Endothelial cell of umbilical vein (primary cell): ENCODE results near the gene FGF9. TPM values are rescaled to one million over a fixed set of nuclear protein-coding genes. Genes with fewer than 3 reads are reported as not detected.

ENCODE experiments used
- BruUV-seq: library from RNA; stranded (reverse); fragments of 400-500 nt; replicated peaks from 2 replicates; lab custom pipeline; 2021; lab: Mats Ljungman, UMichigan
- CTCF ChIA-PET: fragments of 300-600, 350-600 bp; sonication (Branson Sonifier 250); formaldehyde crosslinking; loops from one replicate; lab custom pipeline; 2021; ENCODE audit warnings: antibody characterized with exemption, inconsistent platforms; lab: Charles Lee
- POLR2A ChIA-PET: fragments of 300-600, 350-600 bp; sonication (Branson Sonifier 250); formaldehyde crosslinking; loops from one replicate; lab custom pipeline; 2021; ENCODE audit warnings: antibody characterized with exemption, inconsistent platforms; lab: Charles Lee
- DNase-seq: peaks from one replicate; pipeline ENCODE4 v3.0.0-alpha.2; 2011; ENCODE audit warnings: low read depth, low spot score
- FAIRE-seq: peaks from 2 replicates; lab custom pipeline; 2011; peaks lifted over from hg19 to GRCh38; lab: Jason Lieb, UNC
- H2AFZ ChIP-seq: 2 replicates; pipeline ENCODE4 v1.6.0; 2012; ENCODE audit warnings: low read depth, low read length, control low read depth, inconsistent platforms
- H3K27ac ChIP-seq: 2 replicates; pipeline ENCODE4 v1.5.1; 2011; ENCODE audit warnings: low read depth, mild to moderate bottlenecking, control low read depth, low read length, moderate library complexity; ENCODE audit not compliant: insufficient read depth
- H3K27me3 ChIP-seq, 2 experiments: 2 replicates each; pipeline versions ENCODE4 v1.6.0 to v1.6.1; 2011; ENCODE audit warnings: low read length in 2 of 2, mixed read lengths in 1 of 2; ENCODE audit not compliant: control insufficient read depth in 2 of 2, insufficient read depth in 2 of 2
- H3K36me3 ChIP-seq, 2 experiments: 2 replicates in 1 of 2; 3 replicates in 1 of 2; pipeline ENCODE4 v1.5.1; 2011; ENCODE audit warnings: low read length in 2 of 2, mild to moderate bottlenecking in 1 of 2, moderate library complexity in 1 of 2; ENCODE audit not compliant: control insufficient read depth in 2 of 2, insufficient read depth in 2 of 2; ENCODE audit errors: extremely low read depth in 1 of 2
- H3K4me1 ChIP-seq: 3 replicates; pipeline ENCODE4 v1.5.1; 2011; ENCODE audit warnings: mild to moderate bottlenecking, low read length; ENCODE audit not compliant: control insufficient read depth, insufficient read depth; ENCODE audit errors: extremely low read depth
- H3K4me2 ChIP-seq: 2 replicates; pipeline ENCODE4 v1.6.1; 2011; ENCODE audit warnings: low read length, control low read depth, mixed read lengths; ENCODE audit not compliant: insufficient read depth
- H3K4me3 ChIP-seq, 3 experiments: fragments of 200-600 bp in 1 of 3; sonication (generic), shearing (Covaris generic) in 1 of 3; replicated peaks in 1 of 3; 2 replicates each; pipeline ENCODE4 v1.5.1; 2011 to 2016; ENCODE audit warnings: control low read depth in 3 of 3, low read length in 3 of 3, mild to moderate bottlenecking in 2 of 3, inconsistent platforms in 1 of 3, low read depth in 1 of 3, moderate library complexity in 1 of 3; ENCODE audit not compliant: insufficient read depth in 1 of 3
- H3K79me2 ChIP-seq: 2 replicates; pipeline ENCODE4 v1.6.0; 2012; ENCODE audit warnings: low read length, inconsistent platforms; ENCODE audit not compliant: control insufficient read depth, insufficient read depth
- H3K9ac ChIP-seq: replicated peaks from 2 replicates; pipeline ENCODE3; 2011; ENCODE audit warnings: low read length, control low read depth; ENCODE audit not compliant: insufficient read depth; ENCODE audit errors: extremely low read depth
- H3K9me1 ChIP-seq: replicated peaks from 3 replicates; pipeline ENCODE4 v1.6.0; 2011; ENCODE audit warnings: mild to moderate bottlenecking, low read length; ENCODE audit not compliant: control insufficient read depth, insufficient read depth; ENCODE audit errors: extremely low read depth
- H3K9me3 ChIP-seq: replicated peaks from 2 replicates; pipeline ENCODE4 v1.5.1; 2012; ENCODE audit warnings: low read length, inconsistent platforms; ENCODE audit not compliant: control insufficient read depth, insufficient read depth
- H4K20me1 ChIP-seq: replicated peaks from 2 replicates; pipeline ENCODE3; 2011; ENCODE audit warnings: mild to moderate bottlenecking, low read length; ENCODE audit not compliant: control insufficient read depth, insufficient read depth; ENCODE audit errors: extremely low read depth
- EZH2 ChIP-seq: IDR thresholded peaks from 2 replicates; pipeline ENCODE4 v1.6.1; 2012; ENCODE audit warnings: borderline replicate concordance, low read depth, mild to moderate bottlenecking, moderate library complexity, low read length, inconsistent platforms; ENCODE audit not compliant: severe bottlenecking
- FOS ChIP-seq: IDR thresholded peaks from 2 replicates; pipeline ENCODE4 v1.6.1; 2011; ENCODE audit warnings: mild to moderate bottlenecking, low read length, moderate library complexity, borderline replicate concordance; ENCODE audit not compliant: insufficient read depth
- GATA2 ChIP-seq: IDR thresholded peaks from 2 replicates; pipeline ENCODE4 v1.7.0; 2011; ENCODE audit warnings: low read depth, mild to moderate bottlenecking, moderate library complexity, mixed read lengths, low read length; ENCODE audit not compliant: insufficient read length, insufficient read depth
- JUN ChIP-seq: IDR thresholded peaks from 2 replicates; pipeline ENCODE4 v1.6.1; 2011; ENCODE audit warnings: borderline replicate concordance, low read depth; ENCODE audit not compliant: insufficient read length, insufficient read depth
- MAX ChIP-seq: IDR thresholded peaks from 2 replicates; pipeline ENCODE4 v1.6.1; 2011; ENCODE audit not compliant: insufficient read depth, insufficient read length
- MYC ChIP-seq: IDR thresholded peaks from one replicate; pipeline ENCODE4 v1.6.1; 2011; ENCODE audit warnings: mild to moderate bottlenecking, low read depth, low read length
- POLR2A ChIP-seq: IDR thresholded peaks from 2 replicates; pipeline ENCODE4 v1.6.1; 2012; ENCODE audit warnings: low read depth, mild to moderate bottlenecking, control low read depth, low read length
- POLR2AphosphoS5 ChIP-seq: IDR thresholded peaks from 2 replicates; pipeline ENCODE4 v1.6.1; 2012; ENCODE audit warnings: low read depth, mild to moderate bottlenecking, control low read depth, low read length, moderate library complexity; ENCODE audit not compliant: insufficient read depth
- dilution Hi-C: fragments of 300-500 bp; cut with MboI; formaldehyde crosslinking; loops from one replicate; pipeline ENCODE4 v1.15.0; 2019; ENCODE audit warnings: low sequenced_read_pairs; ENCODE audit not compliant: extremely low pct_ligation_motif_present
- intact Hi-C: fragments of 100-400 bp; cut with micrococcal nuclease; formaldehyde crosslinking; loops from one replicate; pipeline ENCODE4 v1.10.0; 2022
- polyA plus RNA-seq, 4 experiments: library from polyadenylated mRNA; depleted of rRNA in 3 of 4; stranded (reverse) in 3 of 4; unstranded in 1 of 4; fragments of >200 nt; gene quantifications; 2 replicates each; pipeline versions ENCODE4 v1.2.1 to v1.2.3, GENCODE V29; 2011 to 2012; ENCODE audit warnings: missing spikeins in 1 of 4
- total RNA-seq: library from RNA; stranded (reverse); gene quantifications from 2 replicates; pipeline ENCODE4 v1.2.3, GENCODE V29; 2021
- TF ChIP-seq, protein P1 (sequence below), 2 donors: IDR thresholded peaks; 1 replicate in 1 of 2; 2 replicates in 1 of 2; pipeline ENCODE4 v1.5.1; 2011; ENCODE audit warnings: low read length in 2 of 2, mild to moderate bottlenecking in 2 of 2, moderate library complexity in 2 of 2, control low read depth in 1 of 2, inconsistent platforms in 1 of 2, low read depth in 1 of 2; ENCODE audit not compliant: insufficient read depth in 1 of 2; ENCODE audit errors: extremely low read depth in 1 of 2

FGF9 gene
- total and polyA plus RNA-seq, 2 donors (not counting 3 experiments of a cell fraction or from before 2014, with no cell fraction given), result not detected

- CTCF ChIA-PET, result no interaction called here
- H3K27me3 ChIP-seq, result no peaks in the 10 kb centered on the region
- TF ChIP-seq GATA2, result no peak
- no peak for TF ChIP-seq MYC
- no peak for TF ChIP-seq POLR2AphosphoS5
- no peak for TF ChIP-seq EZH2
- no peak for TF ChIP-seq POLR2A
- no peak for TF ChIP-seq MAX
- no peak for TF ChIP-seq FOS
- no peak overlapping the region for H3K27ac ChIP-seq
- no peaks in the 10 kb centered on the region for H3K36me3 ChIP-seq
- no TSS peak for BruUV-seq
- H3K79me2 ChIP-seq, result no peaks in the 10 kb centered on the region
- DNase-seq (no peak), FAIRE-seq (no peak)
- no peaks in the 10 kb centered on the region for H4K20me1 ChIP-seq
- H3K9ac ChIP-seq, result no peak overlapping the region
- dilution Hi-C loops, result no loop called here
- H3K4me1 ChIP-seq, result no peaks in the 10 kb centered on the region
- no peak overlapping the region for H3K4me3 ChIP-seq
- POLR2A ChIA-PET, result no interaction called here
- no peak overlapping the region for H3K4me2 ChIP-seq
- H3K9me3 ChIP-seq, result no peaks in the 10 kb centered on the region
- intact Hi-C loops, result no loop called here
- no peak overlapping the region for H2AFZ ChIP-seq
- H3K9me1 ChIP-seq, result no peaks in the 10 kb centered on the region
These were observed 20.1 kb downstream of the FGF9 start for GRCh38 chr13:21690955-21691354.

DNA sequence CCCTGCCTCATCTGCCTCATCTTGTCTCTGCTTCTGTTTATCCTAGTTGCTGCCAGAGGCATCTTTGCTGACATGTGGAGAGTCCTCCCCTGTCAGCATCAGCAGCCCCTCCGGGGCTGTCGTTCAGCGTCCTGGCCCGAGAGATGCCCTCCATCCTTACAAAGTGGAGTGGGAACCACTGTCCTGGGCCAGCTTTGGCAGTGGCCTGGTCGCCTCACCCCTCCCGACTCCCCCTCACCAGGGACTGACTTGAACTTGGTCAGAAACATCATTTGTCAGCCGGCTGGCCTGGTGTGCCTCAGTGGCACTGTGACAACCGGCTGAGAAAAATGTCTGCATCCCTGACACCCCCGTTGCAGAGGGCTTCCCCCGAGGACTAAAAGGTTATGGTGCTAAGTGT, 20.6 kb downstream of the FGF9 start:
- FAIRE-seq (no peak), DNase-seq (no peak)
- Histone ChIP-seq H3K4me2 (no peak overlapping the region), H3K4me1 (no peaks in the 10 kb centered on the region), H3K36me3 (no peaks in the 10 kb centered on the region), H3K79me2 (no peaks in the 10 kb centered on the region), H4K20me1 (no peaks in the 10 kb centered on the region), H3K9ac (no peak overlapping the region), H3K9me1 (no peaks in the 10 kb centered on the region), H3K9me3 (no peaks in the 10 kb centered on the region), H3K27ac (no peak overlapping the region), H3K4me3 (no peak overlapping the region), H2AFZ (no peak overlapping the region), H3K27me3 (no peaks in the 10 kb centered on the region)
- POLR2A ChIA-PET, result no interaction called here
- TF ChIP-seq EZH2 (no peak), MAX (no peak), GATA2 (no peak), MYC (no peak), FOS (no peak), POLR2AphosphoS5 (no peak), POLR2A (no peak), JUN (no peak)
- TF ChIP-seq, protein P1, sequence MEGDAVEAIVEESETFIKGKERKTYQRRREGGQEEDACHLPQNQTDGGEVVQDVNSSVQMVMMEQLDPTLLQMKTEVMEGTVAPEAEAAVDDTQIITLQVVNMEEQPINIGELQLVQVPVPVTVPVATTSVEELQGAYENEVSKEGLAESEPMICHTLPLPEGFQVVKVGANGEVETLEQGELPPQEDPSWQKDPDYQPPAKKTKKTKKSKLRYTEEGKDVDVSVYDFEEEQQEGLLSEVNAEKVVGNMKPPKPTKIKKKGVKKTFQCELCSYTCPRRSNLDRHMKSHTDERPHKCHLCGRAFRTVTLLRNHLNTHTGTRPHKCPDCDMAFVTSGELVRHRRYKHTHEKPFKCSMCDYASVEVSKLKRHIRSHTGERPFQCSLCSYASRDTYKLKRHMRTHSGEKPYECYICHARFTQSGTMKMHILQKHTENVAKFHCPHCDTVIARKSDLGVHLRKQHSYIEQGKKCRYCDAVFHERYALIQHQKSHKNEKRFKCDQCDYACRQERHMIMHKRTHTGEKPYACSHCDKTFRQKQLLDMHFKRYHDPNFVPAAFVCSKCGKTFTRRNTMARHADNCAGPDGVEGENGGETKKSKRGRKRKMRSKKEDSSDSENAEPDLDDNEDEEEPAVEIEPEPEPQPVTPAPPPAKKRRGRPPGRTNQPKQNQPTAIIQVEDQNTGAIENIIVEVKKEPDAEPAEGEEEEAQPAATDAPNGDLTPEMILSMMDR (IDR thresholded peaks at IDR 0.05; ENCODE audit: extremely low read depth in 1 of 2, insufficient read depth in 1 of 2, low read depth in 1 of 2, low read length in 2 of 2), result no peak
- CTCF ChIA-PET, result no interaction called here
- dilution Hi-C loops (no loop called here), intact Hi-C loops (no loop called here)
- no TSS peak for BruUV-seq
